ENCODE results near the gene GTF3C2. TPM values are rescaled to one million over a fixed set of nuclear protein-coding genes. Genes with fewer than 3 reads are reported as not detected.

GTF3C2 gene
- total and polyA plus RNA-seq, 4 donors: 37.8 to 60.5 (median 43.0) TPM

DNA sequence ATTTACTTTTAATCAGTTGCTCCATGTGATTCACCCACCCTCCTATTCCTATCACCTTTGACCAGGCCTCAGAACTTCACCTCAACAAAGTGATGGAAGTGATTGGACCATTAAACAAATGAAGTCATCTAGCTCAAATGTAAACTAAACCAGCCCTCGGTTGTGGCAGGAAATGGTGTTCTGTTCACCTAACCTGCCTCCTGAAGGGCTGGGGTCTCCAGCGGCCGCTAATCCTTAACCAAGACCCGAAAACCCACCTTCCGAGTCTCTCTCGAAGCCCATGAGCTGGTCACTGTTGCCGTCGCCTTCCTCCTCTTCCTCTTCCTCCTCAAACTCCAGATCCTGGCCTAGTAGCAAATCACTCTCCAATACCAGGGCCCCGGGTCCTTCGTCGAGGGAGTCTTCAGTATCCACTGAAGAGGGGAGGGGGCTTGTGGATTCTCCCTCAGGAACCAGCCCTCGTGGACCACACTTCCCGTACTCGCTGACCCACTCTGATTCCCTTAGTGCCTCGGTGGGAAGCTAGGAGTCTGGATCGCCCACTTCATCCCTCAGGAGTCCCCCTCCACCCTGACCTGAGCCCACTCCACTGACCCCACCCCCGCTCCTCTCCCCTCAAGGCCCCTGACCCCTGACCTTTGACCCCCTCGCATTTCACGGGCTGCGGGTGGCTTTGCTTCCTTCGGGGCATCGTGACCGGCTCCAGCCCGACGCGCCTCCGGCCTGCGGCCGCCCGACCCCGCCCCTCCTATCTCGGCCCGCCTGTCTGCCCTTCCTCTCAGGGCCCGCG is 23.5 kb upstream of the GTF3C2 start:
- Histone ChIP-seq H3K9me3 (ENCODE audit: control insufficient read depth, insufficient read depth, low read length) (no peaks in the 10 kb centered on the region), H3K4me1 (ENCODE audit: control insufficient read depth, insufficient read depth, low read length) (peaks cover 31% of the 10 kb centered on the region), H3K36me3 (ENCODE audit: control insufficient read depth, insufficient read depth, low read length) (peaks cover 77% of the 10 kb centered on the region), H3K27me3 (ENCODE audit: control insufficient read depth, insufficient read depth, low read length) (no peaks in the 10 kb centered on the region), H3K4me3 (ENCODE audit: low read depth, low read length) (peak overlapping the region; percentile 74), H3K27ac (ENCODE audit: low read depth, low read length) (peak overlapping the region; percentile 62)
- WGBS (ENCODE audit: insufficient coverage): under 1% methylated on average over 29 of the region's 35 CpGs
- peak in 2 of 6 donors; percentile 81 to 84 for DNase-seq (ENCODE audit: low read depth in 4 of 6, low spot score in 6 of 6)

- no peak for DNase-seq (ENCODE audit: low read depth in 4 of 6, low spot score in 6 of 6)
- Histone ChIP-seq H3K27me3 (ENCODE audit: control insufficient read depth, insufficient read depth, low read length) (no peaks in the 10 kb centered on the region), H3K36me3 (ENCODE audit: control insufficient read depth, insufficient read depth, low read length) (peaks cover 77% of the 10 kb centered on the region), H3K4me1 (ENCODE audit: control insufficient read depth, insufficient read depth, low read length) (peaks cover 31% of the 10 kb centered on the region), H3K4me3 (ENCODE audit: low read depth, low read length) (peak overlapping the region; percentile 74), H3K27ac (ENCODE audit: low read depth, low read length) (peak overlapping the region; percentile 62), H3K9me3 (ENCODE audit: control insufficient read depth, insufficient read depth, low read length) (no peaks in the 10 kb centered on the region)
- WGBS (ENCODE audit: insufficient coverage): no CpG with 5 or more reads among the region's 2 CpGs
These were observed 22.8 kb upstream of the GTF3C2 start for GRCh38 chr2:27379383-27379835.

DNA sequence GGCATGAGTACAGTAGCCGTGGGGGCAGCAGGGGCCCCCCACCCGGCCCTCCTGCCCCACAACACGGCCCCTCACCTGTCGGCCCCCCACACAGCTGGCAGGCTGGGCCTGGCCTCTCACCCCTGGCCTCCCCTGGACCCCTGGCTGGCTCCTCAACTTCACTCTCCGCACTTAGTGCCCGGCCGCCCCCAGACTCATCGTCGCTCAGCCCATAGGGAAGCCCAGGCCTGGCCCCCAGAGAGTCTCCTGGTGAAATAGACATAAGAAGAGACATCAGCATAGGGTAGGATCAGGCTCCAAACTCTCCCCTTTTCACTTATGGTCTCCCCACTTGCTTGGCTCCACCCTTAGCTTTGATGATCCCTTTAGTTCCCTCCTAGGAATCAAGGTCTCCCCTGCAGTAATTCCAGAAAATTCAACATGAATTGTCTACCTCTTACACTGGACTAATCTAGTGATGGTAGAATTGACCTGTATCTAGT is 22.3 kb upstream of the GTF3C2 start:
- H3K4me3 ChIP-seq (ENCODE audit: low read depth, low read length): peak overlapping the region; percentile 74
- H3K27ac ChIP-seq (ENCODE audit: low read depth, low read length): no peak overlapping the region
- DNase-seq (ENCODE audit: low read depth in 4 of 6, low spot score in 6 of 6): no peak
- no peaks in the 10 kb centered on the region for H3K27me3 ChIP-seq (ENCODE audit: control insufficient read depth, insufficient read depth, low read length)
- H3K36me3 ChIP-seq (ENCODE audit: control insufficient read depth, insufficient read depth, low read length): peaks cover 79% of the 10 kb centered on the region
- peaks cover 31% of the 10 kb centered on the region for H3K4me1 ChIP-seq (ENCODE audit: control insufficient read depth, insufficient read depth, low read length)
- WGBS (ENCODE audit: insufficient coverage): 84% methylated on average over 3 of the region's 9 CpGs
- no peaks in the 10 kb centered on the region for H3K9me3 ChIP-seq (ENCODE audit: control insufficient read depth, insufficient read depth, low read length)

GRCh38 chr2:27378096-27378808 is 21.7 kb upstream of the GTF3C2 start:
- Histone ChIP-seq H3K4me1 (ENCODE audit: control insufficient read depth, insufficient read depth, low read length) (peaks cover 31% of the 10 kb centered on the region), H3K27me3 (ENCODE audit: control insufficient read depth, insufficient read depth, low read length) (no peaks in the 10 kb centered on the region), H3K9me3 (ENCODE audit: control insufficient read depth, insufficient read depth, low read length) (no peaks in the 10 kb centered on the region), H3K4me3 (ENCODE audit: low read depth, low read length) (no peak overlapping the region), H3K27ac (ENCODE audit: low read depth, low read length) (no peak overlapping the region), H3K36me3 (ENCODE audit: control insufficient read depth, insufficient read depth, low read length) (peaks cover 79% of the 10 kb centered on the region)
- DNase-seq (ENCODE audit: low read depth in 4 of 6, low spot score in 6 of 6): no peak
- 85% methylated on average over 29 of the region's 29 CpGs for WGBS (ENCODE audit: insufficient coverage)

DNA sequence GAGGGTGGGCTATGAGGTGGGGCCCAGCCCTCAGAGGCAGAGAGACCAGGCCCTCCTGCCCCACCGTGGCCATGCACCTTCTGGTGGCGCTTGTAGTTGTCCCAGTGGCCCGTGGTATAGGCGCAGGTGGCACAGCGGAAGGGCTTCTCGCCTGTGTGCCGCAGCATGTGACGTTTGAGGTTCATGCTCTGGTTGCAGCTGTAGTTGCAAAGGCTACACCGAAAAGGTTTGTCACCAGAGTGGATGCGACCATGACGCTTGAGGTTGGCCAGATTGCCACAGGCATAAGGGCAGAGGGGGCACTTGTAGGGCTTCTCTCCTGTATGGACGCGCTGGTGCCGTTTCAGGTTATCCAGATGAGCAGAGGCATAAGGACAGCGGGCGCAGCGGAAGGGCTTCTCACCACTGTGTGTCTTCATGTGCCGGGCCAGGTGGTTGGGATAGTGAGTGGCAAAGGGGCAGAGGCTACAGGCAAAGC is 21.1 kb upstream of the GTF3C2 start:
- 93% methylated on average over 18 of the region's 18 CpGs for WGBS (ENCODE audit: insufficient coverage)
- H3K4me1 ChIP-seq (ENCODE audit: control insufficient read depth, insufficient read depth, low read length): peaks cover 31% of the 10 kb centered on the region
- H3K27ac ChIP-seq (ENCODE audit: low read depth, low read length): no peak overlapping the region
- no peaks in the 10 kb centered on the region for H3K27me3 ChIP-seq (ENCODE audit: control insufficient read depth, insufficient read depth, low read length)
- no peak overlapping the region for H3K4me3 ChIP-seq (ENCODE audit: low read depth, low read length)
- no peak for DNase-seq (ENCODE audit: low read depth in 4 of 6, low spot score in 6 of 6)
- no peaks in the 10 kb centered on the region for H3K9me3 ChIP-seq (ENCODE audit: control insufficient read depth, insufficient read depth, low read length)
- H3K36me3 ChIP-seq (ENCODE audit: control insufficient read depth, insufficient read depth, low read length): peaks cover 77% of the 10 kb centered on the region

DNA sequence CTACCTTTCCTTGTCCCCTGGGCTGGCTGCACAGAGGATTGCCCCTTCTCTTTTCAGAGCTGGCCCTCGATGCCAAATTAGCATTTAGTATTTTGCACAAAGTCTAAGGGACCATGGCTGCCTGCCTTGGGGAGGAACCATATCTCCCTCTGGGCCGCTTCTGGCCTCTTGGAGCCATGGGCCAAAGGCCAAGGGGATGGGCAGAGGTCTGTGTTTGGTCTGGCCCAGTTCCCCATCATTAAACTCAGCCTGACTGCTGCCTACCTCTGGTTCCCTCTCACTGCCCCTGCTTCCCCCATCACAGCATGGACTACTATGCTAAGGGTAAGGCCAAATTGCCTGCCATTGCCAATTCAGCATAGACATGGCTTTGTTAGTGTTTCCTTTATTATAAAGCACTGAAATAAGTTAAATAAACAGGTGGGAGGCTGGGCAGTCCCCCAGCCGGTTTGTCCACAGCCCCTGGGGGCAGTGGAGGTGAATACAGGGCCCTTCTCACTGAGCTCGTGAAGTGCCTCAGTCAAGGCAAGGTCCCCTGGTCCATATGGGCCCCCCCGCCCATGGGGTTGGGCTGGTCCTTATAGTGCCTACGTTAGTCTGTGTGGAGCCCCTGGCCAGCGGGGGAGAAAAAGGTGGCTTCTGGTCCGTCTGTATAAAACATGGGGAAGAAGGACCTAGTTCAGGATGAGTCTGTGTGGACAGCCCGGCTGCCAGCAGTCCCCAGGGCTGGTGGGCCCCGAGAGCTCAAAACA is 20.5 kb upstream of the GTF3C2 start:
- no peak overlapping the region for H3K27ac ChIP-seq (ENCODE audit: low read depth, low read length)
- 78% methylated on average over 9 of the region's 10 CpGs for WGBS (ENCODE audit: insufficient coverage)
- no peak for DNase-seq (ENCODE audit: low read depth in 4 of 6, low spot score in 6 of 6)
- peaks cover 32% of the 10 kb centered on the region for H3K4me1 ChIP-seq (ENCODE audit: control insufficient read depth, insufficient read depth, low read length)
- no peaks in the 10 kb centered on the region for H3K27me3 ChIP-seq (ENCODE audit: control insufficient read depth, insufficient read depth, low read length)
- H3K4me3 ChIP-seq (ENCODE audit: low read depth, low read length): no peak overlapping the region
- no peaks in the 10 kb centered on the region for H3K9me3 ChIP-seq (ENCODE audit: control insufficient read depth, insufficient read depth, low read length)
- peaks cover 73% of the 10 kb centered on the region for H3K36me3 ChIP-seq (ENCODE audit: control insufficient read depth, insufficient read depth, low read length)

DNA sequence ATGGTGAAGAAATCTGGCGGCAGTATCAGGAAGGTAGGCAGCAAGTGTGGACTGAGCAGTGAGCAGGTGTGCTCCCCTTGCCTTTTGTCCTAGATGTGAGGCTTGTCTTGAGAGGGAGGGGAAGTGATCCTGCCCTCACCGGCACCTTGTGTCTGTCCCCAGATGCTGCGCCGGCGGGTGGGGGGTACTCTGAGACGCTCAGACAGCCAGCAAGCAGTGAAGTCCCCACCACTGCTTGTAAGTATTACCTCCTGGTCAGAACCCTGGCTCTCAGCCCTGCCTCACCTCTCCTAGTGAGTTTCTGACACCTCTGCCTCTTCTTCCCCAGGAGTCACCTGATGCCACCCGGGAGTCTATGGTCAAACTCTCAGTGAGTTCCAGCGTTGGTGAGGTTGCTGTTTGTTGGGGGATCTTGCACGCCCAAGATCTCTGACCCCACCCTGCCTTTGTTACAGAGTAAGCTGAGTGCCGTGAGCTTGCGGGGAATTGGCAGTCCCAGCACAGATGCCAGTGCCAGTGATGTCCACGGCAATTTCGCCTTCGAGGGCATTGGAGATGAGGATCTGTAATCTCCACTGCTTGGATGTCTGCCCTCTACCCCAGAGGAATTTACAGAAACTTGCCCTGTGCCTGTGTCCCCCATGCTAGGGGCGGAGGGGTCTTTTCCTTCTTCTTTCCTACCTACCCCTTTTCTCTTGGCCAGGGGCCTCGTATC is 19.7 kb upstream of the GTF3C2 start:
- 89% methylated on average over 15 of the region's 16 CpGs for WGBS (ENCODE audit: insufficient coverage)
- peaks cover 35% of the 10 kb centered on the region for H3K4me1 ChIP-seq (ENCODE audit: control insufficient read depth, insufficient read depth, low read length)

DNA sequence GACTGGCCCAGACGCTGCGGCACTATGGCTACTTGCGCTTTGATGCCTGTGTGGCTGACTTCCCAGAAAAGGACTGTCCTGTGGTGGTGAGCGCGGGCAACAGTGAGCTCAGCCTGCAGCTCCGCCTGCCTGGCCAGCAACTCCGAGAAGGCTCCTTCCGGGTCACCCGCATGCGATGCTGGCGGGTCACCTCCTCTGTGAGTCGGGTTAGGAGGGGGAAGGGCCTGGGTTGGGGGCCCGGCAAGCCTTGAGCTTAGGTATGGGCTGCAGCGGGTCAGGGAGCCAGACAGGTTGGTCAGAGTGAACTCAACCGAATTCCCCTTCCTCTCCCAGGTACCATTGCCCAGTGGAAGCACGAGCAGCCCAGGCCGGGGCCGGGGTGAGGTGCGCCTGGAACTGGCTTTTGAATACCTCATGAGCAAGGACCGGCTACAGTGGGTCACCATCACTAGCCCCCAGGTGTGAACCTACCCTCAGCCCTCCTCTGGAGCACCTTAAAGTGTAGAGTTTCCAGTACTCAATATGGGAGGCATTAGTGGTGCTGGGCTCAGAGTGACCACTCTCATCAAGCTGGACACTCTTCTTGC is 19.0 kb upstream of the GTF3C2 start:
- Histone ChIP-seq H3K27ac (ENCODE audit: low read depth, low read length) (no peak overlapping the region), H3K27me3 (ENCODE audit: control insufficient read depth, insufficient read depth, low read length) (no peaks in the 10 kb centered on the region), H3K9me3 (ENCODE audit: control insufficient read depth, insufficient read depth, low read length) (no peaks in the 10 kb centered on the region), H3K4me1 (ENCODE audit: control insufficient read depth, insufficient read depth, low read length) (peaks cover 32% of the 10 kb centered on the region), H3K36me3 (ENCODE audit: control insufficient read depth, insufficient read depth, low read length) (peaks cover 60% of the 10 kb centered on the region), H3K4me3 (ENCODE audit: low read depth, low read length) (no peak overlapping the region)
- WGBS (ENCODE audit: insufficient coverage): 94% methylated on average over 18 of the region's 20 CpGs
- DNase-seq (ENCODE audit: low read depth in 4 of 6, low spot score in 6 of 6): no peak

More for the DNA sequence above, 19.7 kb upstream of the GTF3C2 start:
- H3K27ac ChIP-seq (ENCODE audit: low read depth, low read length): no peak overlapping the region
- no peak for DNase-seq (ENCODE audit: low read depth in 4 of 6, low spot score in 6 of 6)
- H3K27me3 ChIP-seq (ENCODE audit: control insufficient read depth, insufficient read depth, low read length): no peaks in the 10 kb centered on the region
- no peak overlapping the region for H3K4me3 ChIP-seq (ENCODE audit: low read depth, low read length)
- no peaks in the 10 kb centered on the region for H3K9me3 ChIP-seq (ENCODE audit: control insufficient read depth, insufficient read depth, low read length)
- peaks cover 66% of the 10 kb centered on the region for H3K36me3 ChIP-seq (ENCODE audit: control insufficient read depth, insufficient read depth, low read length)
